ENCODE results near the gene NAALADL2.

Gene NAALADL2

DNA sequence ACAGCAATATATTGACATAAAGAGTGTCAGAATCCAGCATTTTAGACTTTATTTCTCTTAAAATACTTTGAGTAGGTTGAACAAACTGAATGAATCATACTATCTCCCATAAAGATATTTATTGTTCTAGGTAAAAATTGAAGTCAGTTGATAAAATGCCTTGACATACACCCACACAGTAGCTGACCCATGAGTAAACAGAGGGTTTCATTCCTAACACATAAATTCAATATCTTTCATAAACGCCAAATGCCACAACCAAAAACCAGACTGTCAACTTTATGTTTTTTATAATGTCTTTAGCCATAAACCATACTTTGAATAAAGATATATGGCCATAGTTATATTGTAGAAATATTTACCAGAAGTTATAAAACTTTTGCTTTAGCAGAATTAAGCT, 742.4 kb downstream of the NAALADL2 start:
- no peak overlapping the region for H3K27ac ChIP-seq (ENCODE audit: low read length)
- no peak for ATAC-seq (ENCODE audit: insufficient read depth, low read depth)
- H3K9ac ChIP-seq (ENCODE audit: low read depth, low read length) = no peak overlapping the region

DNA sequence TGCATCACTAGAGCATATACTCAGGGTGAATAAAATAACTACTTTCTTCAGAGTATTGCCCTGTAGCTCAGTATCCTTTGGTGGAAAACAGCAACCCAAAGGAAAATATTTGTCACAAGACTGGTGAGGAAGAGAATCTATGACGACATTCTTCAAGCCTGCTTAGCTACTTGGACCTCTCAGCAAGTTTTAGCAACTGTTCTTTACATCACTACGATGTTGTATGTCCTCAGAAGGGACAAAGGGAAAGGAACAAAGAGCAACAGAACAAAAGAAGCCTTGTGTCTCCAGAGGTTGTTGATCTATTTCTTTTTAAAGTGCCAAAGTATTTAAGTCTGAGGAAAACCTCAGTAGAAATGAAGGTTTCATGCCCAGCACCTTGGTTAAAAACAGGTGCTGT, 746.7 kb downstream of the NAALADL2 start:
- no peak for ATAC-seq (ENCODE audit: insufficient read depth, low read depth)
- Histone ChIP-seq H3K4me2 (ENCODE audit: insufficient read depth, low read length) (no peak overlapping the region), H3K36me3 (ENCODE audit: insufficient read depth, low read length) (no peaks in the 10 kb centered on the region), H3K79me2 (ENCODE audit: insufficient read depth, low read length) (no peaks in the 10 kb centered on the region), H3K9me3 (ENCODE audit: insufficient read depth, low read length, severe bottlenecking) (no peaks in the 10 kb centered on the region), H3K4me1 (ENCODE audit: insufficient read depth, low read length) (no peaks in the 10 kb centered on the region), H3K9ac (ENCODE audit: low read depth, low read length) (no peak overlapping the region), H2AFZ (ENCODE audit: low read depth, low read length) (no peak overlapping the region), H4K20me1 (ENCODE audit: insufficient read depth, low read length) (no peaks in the 10 kb centered on the region), H3K27me3 (ENCODE audit: insufficient read depth, low read length, poor library complexity) (no peaks in the 10 kb centered on the region), H3K4me3 (ENCODE audit: low read depth in 1 of 2, low read length in 2 of 2) (no peak overlapping the region), H3K27ac (ENCODE audit: low read length) (no peak overlapping the region)
- DNase-seq = no peak
- TF ChIP-seq, protein P1, sequence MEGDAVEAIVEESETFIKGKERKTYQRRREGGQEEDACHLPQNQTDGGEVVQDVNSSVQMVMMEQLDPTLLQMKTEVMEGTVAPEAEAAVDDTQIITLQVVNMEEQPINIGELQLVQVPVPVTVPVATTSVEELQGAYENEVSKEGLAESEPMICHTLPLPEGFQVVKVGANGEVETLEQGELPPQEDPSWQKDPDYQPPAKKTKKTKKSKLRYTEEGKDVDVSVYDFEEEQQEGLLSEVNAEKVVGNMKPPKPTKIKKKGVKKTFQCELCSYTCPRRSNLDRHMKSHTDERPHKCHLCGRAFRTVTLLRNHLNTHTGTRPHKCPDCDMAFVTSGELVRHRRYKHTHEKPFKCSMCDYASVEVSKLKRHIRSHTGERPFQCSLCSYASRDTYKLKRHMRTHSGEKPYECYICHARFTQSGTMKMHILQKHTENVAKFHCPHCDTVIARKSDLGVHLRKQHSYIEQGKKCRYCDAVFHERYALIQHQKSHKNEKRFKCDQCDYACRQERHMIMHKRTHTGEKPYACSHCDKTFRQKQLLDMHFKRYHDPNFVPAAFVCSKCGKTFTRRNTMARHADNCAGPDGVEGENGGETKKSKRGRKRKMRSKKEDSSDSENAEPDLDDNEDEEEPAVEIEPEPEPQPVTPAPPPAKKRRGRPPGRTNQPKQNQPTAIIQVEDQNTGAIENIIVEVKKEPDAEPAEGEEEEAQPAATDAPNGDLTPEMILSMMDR (IDR thresholded peaks at IDR 0.05; ENCODE audit: borderline replicate concordance, extremely low read depth, low read length, poor library complexity, severe bottlenecking) = no peak
- no peak for TF ChIP-seq EZH2 (IDR thresholded peaks at IDR 0.05; ENCODE audit: borderline replicate concordance, low read depth, low read length, severe bottlenecking)

More for the DNA sequence above, 742.4 kb downstream of the NAALADL2 start:
- Histone ChIP-seq H2AFZ (ENCODE audit: low read depth, low read length) (no peak overlapping the region), H3K79me2 (ENCODE audit: insufficient read depth, low read length) (no peaks in the 10 kb centered on the region), H3K36me3 (ENCODE audit: insufficient read depth, low read length) (no peaks in the 10 kb centered on the region), H3K9me3 (ENCODE audit: insufficient read depth, low read length, severe bottlenecking) (no peaks in the 10 kb centered on the region), H3K27me3 (ENCODE audit: insufficient read depth, low read length, poor library complexity) (no peaks in the 10 kb centered on the region), H3K4me3 (ENCODE audit: low read depth in 1 of 2, low read length in 2 of 2) (no peak overlapping the region), H3K4me2 (ENCODE audit: insufficient read depth, low read length) (no peak overlapping the region), H4K20me1 (ENCODE audit: insufficient read depth, low read length) (no peaks in the 10 kb centered on the region), H3K4me1 (ENCODE audit: insufficient read depth, low read length) (no peaks in the 10 kb centered on the region)
- TF ChIP-seq EZH2 (IDR thresholded peaks at IDR 0.05; ENCODE audit: borderline replicate concordance, low read depth, low read length, severe bottlenecking) = no peak
- TF ChIP-seq, protein P1 (IDR thresholded peaks at IDR 0.05; ENCODE audit: borderline replicate concordance, extremely low read depth, low read length, poor library complexity, severe bottlenecking) = no peak
- DNase-seq = no peak

DNA sequence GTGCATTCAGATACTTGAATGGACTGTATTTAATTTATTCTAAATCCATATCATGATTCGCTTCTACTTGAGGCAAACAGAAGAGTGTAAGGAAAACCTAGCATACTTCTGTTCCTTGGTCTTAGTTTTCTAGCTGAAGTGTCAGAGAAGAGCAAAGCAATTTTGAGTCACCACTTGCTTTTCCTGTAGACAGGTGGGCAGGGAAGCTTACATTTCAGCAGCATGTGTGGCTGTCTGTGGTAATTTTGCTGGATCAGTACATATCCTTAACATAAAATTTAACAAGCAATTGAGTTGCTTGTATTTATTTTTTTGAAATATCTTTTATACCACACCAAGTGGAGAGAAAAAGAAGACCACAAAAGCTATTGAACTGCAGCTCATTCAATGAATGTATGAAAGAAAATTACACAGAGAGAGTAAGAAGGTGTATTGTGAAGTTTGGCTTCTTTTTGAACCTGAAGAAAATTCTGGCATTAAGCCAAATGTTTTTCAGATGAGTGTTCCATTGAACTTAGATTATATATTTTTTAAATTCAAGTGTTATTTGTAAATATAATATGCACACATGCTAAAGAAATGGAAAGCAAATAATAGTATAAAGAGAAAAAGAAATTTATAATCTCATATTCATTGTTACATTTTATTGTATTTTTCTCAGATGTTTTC, 747.6 kb downstream of the NAALADL2 start:
- DNase-seq = no peak
- ATAC-seq (ENCODE audit: insufficient read depth, low read depth) = no peak
- no peak overlapping the region for H3K4me3 ChIP-seq (ENCODE audit: low read depth in 1 of 2, low read length in 2 of 2)
- no peaks in the 10 kb centered on the region for H3K9me3 ChIP-seq (ENCODE audit: insufficient read depth, low read length, severe bottlenecking)
- no peak for TF ChIP-seq EZH2 (IDR thresholded peaks at IDR 0.05; ENCODE audit: borderline replicate concordance, low read depth, low read length, severe bottlenecking)
- TF ChIP-seq, protein P1 (IDR thresholded peaks at IDR 0.05; ENCODE audit: borderline replicate concordance, extremely low read depth, low read length, poor library complexity, severe bottlenecking) = no peak
- no peak overlapping the region for H2AFZ ChIP-seq (ENCODE audit: low read depth, low read length)
- no peaks in the 10 kb centered on the region for H3K79me2 ChIP-seq (ENCODE audit: insufficient read depth, low read length)
- H3K27ac ChIP-seq (ENCODE audit: low read length) = no peak overlapping the region
- H3K9ac ChIP-seq (ENCODE audit: low read depth, low read length) = no peak overlapping the region
- no peaks in the 10 kb centered on the region for H3K36me3 ChIP-seq (ENCODE audit: insufficient read depth, low read length)
- H3K4me1 ChIP-seq (ENCODE audit: insufficient read depth, low read length) = no peaks in the 10 kb centered on the region
- no peaks in the 10 kb centered on the region for H4K20me1 ChIP-seq (ENCODE audit: insufficient read depth, low read length)
- no peaks in the 10 kb centered on the region for H3K27me3 ChIP-seq (ENCODE audit: insufficient read depth, low read length, poor library complexity)
- H3K4me2 ChIP-seq (ENCODE audit: insufficient read depth, low read length) = no peak overlapping the region

Measured in DND-41 (cell line).